Transverse colon (tissue), 3 donors: Measurements from ENCODE around the gene KCNN1.

Experiments used
- EP300 ChIP-seq: sonication (generic); formaldehyde crosslinking; IDR thresholded peaks from one replicate; pipeline ENCODE4 v1.6.1; 2017; ENCODE audit warnings: antibody characterized with exemption, low read depth
- POLR2A ChIP-seq: fragments of 450-650 bp; IDR thresholded peaks from one replicate; pipeline ENCODE4 v1.6.1; 2016; ENCODE audit warnings: antibody characterized with exemption, mild to moderate bottlenecking, moderate library complexity
- TF ChIP-seq, protein P1 (sequence below), 5 experiments: fragments of 200-600 bp in 3 of 5; fragments of 450-650 bp in 2 of 5; sonication (generic) in 3 of 5; IDR thresholded peaks; 1 replicate in 2 of 5; 2 replicates in 3 of 5; pipeline ENCODE4 v1.5.1; 2016 to 2017; ENCODE audit warnings: antibody characterized with exemption in 5 of 5, inconsistent platforms in 3 of 5, mild to moderate bottlenecking in 2 of 5, moderate library complexity in 1 of 5

DNA sequence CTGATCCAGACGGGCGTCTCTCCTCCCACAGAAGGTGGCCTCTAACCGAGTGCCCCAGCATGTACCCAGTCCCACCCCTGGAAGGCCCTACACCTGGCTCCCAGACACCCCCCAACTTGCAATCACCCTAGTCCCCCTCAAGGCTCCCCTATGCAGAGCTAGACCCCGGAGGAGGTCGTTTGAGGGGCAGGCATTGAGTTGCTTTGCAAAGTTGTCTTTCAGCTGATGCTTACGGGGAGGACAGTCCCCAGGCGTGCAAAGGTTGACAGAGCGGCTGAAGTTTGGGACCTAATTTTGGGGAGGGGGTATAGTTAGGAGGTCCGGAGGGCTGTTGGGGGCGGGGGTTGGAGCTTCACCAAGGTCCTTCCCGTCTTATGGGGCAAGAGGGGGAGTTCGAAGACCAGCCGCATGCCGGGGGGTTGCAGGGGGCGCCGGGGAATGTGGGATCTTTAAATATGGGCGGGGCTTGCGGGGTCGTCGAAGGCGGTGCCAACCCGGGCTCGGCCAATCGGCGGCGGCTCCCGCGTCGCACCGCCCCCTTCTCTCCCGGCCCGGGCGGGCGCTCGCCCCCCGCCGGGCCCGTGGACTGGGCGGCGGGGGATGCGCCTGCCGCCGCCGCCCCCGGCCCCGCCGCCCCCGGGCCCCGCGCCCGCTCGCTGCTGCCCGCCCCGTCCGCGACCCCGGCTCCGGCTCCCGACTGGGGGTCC lies at the start of gene KCNN1:
- TF ChIP-seq, protein P1, sequence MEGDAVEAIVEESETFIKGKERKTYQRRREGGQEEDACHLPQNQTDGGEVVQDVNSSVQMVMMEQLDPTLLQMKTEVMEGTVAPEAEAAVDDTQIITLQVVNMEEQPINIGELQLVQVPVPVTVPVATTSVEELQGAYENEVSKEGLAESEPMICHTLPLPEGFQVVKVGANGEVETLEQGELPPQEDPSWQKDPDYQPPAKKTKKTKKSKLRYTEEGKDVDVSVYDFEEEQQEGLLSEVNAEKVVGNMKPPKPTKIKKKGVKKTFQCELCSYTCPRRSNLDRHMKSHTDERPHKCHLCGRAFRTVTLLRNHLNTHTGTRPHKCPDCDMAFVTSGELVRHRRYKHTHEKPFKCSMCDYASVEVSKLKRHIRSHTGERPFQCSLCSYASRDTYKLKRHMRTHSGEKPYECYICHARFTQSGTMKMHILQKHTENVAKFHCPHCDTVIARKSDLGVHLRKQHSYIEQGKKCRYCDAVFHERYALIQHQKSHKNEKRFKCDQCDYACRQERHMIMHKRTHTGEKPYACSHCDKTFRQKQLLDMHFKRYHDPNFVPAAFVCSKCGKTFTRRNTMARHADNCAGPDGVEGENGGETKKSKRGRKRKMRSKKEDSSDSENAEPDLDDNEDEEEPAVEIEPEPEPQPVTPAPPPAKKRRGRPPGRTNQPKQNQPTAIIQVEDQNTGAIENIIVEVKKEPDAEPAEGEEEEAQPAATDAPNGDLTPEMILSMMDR (IDR thresholded peaks at IDR 0.05): no peak
- no peak for TF ChIP-seq POLR2A
- no peak for TF ChIP-seq EP300
